Stimulated activated CD4-positive, alpha-beta T cell treated with anti-CD3 and anti-CD28 coated beads, TNF-alpha, amount 100 ng/mL, for 48 hours (primary cell): Measurements from ENCODE around the gene CHST8.

Experiments
- DNase-seq, 3 donors: peaks; one replicate each; pipeline ENCODE4 v3.0.0-alpha.2; 2020; ENCODE audit warnings: low read depth in 3 of 3

CHST8 gene

GRCh38 chr19:33736158-33736557, 114.4 kb downstream of the CHST8 start:
- DNase-seq = no peak

- DNase-seq = no peak
Measured at GRCh38 chr19:33736787-33737186, 115.0 kb downstream of the CHST8 start.

GRCh38 chr19:33737681-33738371, 116.1 kb downstream of the CHST8 start:
- DNase-seq = no peak

GRCh38 chr19:33740811-33741396, 119.2 kb downstream of the CHST8 start:
- DNase-seq = peak in 1 of 3 donors; percentile 14

DNA sequence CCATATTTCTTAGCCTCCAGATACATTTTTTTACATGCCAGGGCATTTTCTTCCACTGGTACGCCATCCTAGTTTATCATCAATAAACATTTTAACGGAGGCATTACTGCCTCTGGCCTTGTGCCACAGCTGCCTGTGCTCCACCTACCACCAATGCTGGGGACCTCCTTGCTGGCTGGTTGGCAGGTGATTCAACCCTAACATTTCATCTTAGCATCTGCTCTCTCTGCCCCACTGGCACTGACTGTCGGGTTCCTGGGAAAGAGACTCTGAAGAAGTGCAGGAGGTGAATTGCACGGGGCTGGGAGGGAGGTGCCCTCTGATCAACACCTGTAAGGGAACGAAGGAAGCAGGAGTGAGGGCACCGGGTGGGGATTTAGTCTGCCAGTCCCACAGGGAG, 123.5 kb downstream of the CHST8 start:
- DNase-seq = no peak

- no peak for DNase-seq
Measured at GRCh38 chr19:33746159-33746558, 124.4 kb downstream of the CHST8 start.

- no peak for DNase-seq
Measured at GRCh38 chr19:33747273-33747672, 125.5 kb downstream of the CHST8 start.

- DNase-seq = no peak
Measured at GRCh38 chr19:33748231-33748630, 126.5 kb downstream of the CHST8 start.

- no peak for DNase-seq
Measured at GRCh38 chr19:33749016-33749415, 127.3 kb downstream of the CHST8 start.

DNA sequence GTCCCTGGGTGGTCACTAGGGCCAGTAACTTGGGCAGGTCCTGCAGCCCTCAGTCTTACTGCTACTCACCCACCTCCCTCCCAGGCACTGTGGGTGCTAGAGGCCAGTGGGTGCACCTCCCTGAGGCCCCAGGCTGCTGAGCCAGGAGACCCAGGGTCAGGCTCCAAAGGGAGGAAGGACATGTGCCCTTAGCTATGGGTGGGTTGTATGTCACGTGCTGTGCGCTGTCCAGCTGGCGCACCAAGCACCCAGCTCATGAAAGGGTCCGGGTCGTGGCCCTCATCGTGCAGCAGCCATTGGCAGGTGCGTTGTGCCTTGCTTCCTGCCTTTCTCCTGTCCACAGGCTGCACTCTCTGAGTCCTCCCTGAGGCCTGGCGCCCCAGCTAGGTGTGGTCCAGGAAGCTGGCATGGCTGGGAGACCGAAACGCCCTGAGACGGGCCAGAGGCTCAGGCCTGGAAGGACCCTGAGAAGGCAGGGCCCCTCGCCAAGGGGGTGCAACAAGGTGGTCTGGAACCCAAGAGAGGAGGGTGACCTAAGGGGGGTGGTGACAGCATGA, 127.9 kb downstream of the CHST8 start:
- no peak for DNase-seq

- no peak for DNase-seq
Measured at GRCh38 chr19:33750587-33751435, 129.1 kb downstream of the CHST8 start.

DNA sequence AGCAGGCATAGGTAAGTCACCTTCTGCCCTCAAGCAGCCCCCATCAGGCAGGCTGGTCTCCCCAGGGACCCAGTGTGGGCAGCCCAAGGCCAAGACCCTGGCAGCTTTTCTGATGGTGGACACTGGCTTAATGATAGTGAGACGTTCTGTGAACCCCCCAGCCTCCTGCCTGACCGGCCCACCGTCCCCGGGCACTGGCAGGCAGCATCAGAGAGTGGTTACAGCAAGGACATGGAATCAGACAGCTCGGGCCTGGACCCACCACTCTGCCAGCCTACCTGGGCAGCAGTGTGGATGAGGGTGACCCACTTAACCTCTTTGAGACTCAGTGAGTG, 129.7 kb downstream of the CHST8 start:
- no peak for DNase-seq

- no peak for DNase-seq
Measured at GRCh38 chr19:33752018-33752800, 130.5 kb downstream of the CHST8 start.

DNA sequence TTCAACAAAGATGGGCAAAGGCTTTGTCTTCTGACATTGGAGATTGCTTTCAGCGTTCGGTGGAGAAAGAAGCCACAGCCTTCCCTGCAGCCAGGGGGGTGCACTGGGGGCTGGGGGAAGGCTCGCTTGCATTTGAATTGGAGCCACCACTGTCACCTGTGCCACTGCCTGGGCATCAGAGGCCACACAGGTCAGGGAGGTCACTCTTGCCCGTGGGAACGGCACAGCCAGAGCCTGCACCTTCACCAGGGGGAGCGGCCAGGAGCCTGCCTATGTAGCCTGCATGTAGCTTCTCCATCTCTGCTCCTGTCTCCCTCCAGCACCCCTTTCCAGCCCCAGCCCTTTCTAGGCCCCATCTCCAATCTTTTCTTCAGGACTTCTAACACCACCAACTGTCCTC, 131.2 kb downstream of the CHST8 start:
- no peak for DNase-seq

DNA sequence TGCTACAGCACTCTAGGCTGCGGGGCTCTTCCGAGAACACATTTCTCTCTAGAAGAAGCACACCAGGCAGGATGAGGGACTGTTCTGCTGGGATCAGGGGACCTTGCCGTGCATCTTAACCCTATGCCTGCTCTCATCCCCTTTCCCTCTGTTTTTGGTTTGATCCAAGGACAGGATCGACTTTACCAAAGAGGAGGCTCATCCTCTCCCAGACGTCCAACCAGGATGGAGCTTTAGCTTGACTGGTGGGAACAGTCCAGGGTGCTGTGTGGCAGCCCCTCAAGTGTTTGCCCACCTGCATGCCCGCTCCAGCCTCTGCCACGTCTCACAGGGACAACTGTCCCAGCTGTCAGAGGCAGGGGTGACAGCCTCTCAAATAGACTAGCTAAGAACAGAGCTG, 132.6 kb downstream of the CHST8 start:
- no peak for DNase-seq

- no peak for DNase-seq
Measured at GRCh38 chr19:33755099-33756035, 133.6 kb downstream of the CHST8 start.

DNA sequence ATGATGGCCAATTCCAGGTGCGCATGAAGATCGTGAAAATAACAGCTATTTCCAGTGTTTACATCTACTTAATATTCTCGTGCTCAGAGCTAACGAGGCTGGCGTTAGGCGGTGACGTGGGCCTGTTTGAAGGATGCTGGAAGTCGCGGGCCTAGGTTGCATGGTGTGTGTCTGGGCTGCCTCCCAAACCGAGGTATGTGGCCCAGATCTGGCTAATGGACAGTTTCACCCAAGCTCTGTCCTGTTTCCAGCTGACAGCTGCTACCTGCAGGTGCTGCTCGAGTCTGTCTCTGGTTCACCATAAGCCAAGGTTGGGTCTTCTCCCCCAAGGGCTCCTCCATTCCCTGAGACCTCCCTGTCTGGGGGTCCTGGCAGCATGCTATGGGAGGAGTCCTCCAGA, 134.4 kb downstream of the CHST8 start:
- no peak for DNase-seq

DNA sequence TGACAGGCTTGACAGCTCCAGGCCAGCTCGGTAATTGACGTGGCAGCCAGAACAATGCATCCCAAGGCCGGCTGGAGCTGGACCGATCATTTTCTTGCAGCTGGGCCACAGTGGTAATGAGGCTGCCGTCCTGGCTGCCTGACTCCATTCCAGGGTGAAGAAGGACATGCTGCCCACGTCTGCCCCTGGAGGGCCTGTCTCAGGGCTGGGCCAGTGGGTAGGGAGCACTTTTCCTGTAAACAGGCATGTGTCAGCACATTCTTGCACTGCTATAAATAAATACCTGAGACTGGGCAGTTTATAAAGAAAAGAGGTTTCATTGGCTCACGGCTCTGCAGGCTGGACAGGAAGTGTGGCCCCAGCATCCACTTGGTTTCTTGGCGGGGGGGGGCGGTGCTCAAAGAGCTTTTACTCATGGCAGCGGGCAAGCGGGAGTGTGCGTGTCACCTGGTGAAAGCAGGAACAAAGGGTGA, 136.8 kb downstream of the CHST8 start:
- DNase-seq = no peak

DNA sequence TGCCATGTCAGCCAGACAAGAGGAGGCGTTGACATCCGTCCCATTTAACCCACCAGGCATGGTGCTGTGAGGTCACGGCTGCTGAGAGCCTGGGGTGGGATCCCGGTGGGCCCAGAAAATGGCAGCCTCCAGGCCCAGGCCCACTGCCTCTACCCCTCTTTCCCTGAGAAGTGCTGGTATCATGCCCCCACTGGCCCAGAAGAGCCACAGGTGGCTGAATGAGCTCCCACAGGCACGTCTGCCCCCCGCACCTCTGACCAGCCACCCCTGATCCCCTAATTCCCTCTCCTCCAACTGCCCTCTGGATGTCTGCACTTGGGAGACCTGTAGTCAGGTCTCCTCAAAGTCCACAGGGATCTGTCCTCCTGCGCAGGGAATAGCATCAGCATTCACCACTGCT, 137.6 kb downstream of the CHST8 start:
- DNase-seq = no peak

DNA sequence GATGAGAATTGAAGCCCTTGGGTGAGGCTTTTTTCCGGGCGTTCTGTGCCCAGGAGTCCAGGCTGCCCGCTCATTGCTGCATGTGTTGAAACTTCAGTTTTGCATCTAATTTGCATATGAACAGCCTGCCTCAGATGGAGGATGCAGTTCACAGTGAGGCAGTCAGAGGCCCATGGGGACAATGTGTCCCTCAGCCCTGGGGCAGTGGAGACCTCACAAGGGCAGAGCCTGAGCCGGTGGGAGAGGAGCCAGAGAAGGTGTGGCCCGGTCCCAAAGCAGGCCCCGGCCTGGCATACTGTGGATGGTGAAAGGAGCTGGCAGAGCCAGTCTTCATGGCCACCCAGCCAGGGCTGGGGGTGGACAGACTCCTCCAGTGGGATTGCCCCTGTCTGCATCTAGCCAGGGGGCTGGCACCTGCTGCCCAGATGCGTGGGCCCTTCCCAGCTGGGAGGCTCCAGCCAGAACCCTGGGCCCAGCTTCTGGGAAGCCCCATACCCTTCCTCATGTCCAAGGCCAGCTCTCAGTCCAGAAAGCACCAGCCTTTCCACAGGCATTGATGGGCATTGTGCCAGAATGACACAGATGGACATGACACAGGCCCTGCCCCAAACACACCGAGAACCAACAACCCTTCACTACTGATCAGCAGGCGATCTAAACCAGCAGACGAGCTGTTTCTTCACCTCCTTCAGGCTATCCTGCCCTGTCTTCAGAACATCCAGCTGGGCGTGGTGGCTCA, 142.0 kb downstream of the CHST8 start:
- DNase-seq = no peak
